SK-N-SH (cell line): ENCODE measurements around the gene RNF150. TPM values are rescaled to one million over a fixed set of nuclear protein-coding genes. Genes with fewer than 3 reads are reported as not detected.

Experiments
- CTCF ChIA-PET: fragments of 300-600, 350-600 bp; formaldehyde crosslinking; extraction: SDS; loops from one replicate; lab custom pipeline; 2021; lab: Yijun Ruan, JAX
- POLR2A ChIA-PET: fragments of 350-600 bp; sonication (Branson Sonifier 250); formaldehyde crosslinking; extraction: SDS; loops from one replicate; lab custom pipeline; 2020; ENCODE audit warnings: antibody characterized with exemption, inconsistent platforms; lab: Yijun Ruan, JAX
- DNase-seq: peaks from one replicate; pipeline ENCODE4 v3.0.0; 2012
- H2AFZ ChIP-seq: fragments of 200-600 bp; sonication (generic); 2 replicates; pipeline ENCODE4 v1.8.1; 2016; ENCODE audit warnings: antibody characterized with exemption, mild to moderate bottlenecking, low read depth
- H3F3A ChIP-seq: fragments of 200-600 bp; sonication (generic); replicated peaks from 2 replicates; pipeline ENCODE3; 2016; ENCODE audit warnings: antibody characterized with exemption, mild to moderate bottlenecking; ENCODE audit not compliant: insufficient read depth
- H3K27ac ChIP-seq, 2 experiments: fragments of 200-500 bp in 1 of 2; fragments of 200-600 bp in 1 of 2; sonication (Bioruptor generic) in 1 of 2; sonication (generic), shearing (Covaris generic) in 1 of 2; 2 replicates each; pipeline versions ENCODE4 v1.5.1 to v1.6.1; 2014 to 2016; ENCODE audit warnings: low read depth in 2 of 2, inconsistent platforms in 1 of 2, low read length in 1 of 2, mild to moderate bottlenecking in 1 of 2, mixed read lengths in 1 of 2
- H3K27me3 ChIP-seq: fragments of 200-600 bp; sonication (generic), shearing (Covaris generic); 2 replicates; pipeline ENCODE4 v1.6.1; 2016; ENCODE audit warnings: mixed run types; ENCODE audit not compliant: insufficient read depth
- H3K36me3 ChIP-seq, 2 experiments: fragments of 200-500 bp in 1 of 2; fragments of 200-600 bp in 1 of 2; sonication (Bioruptor generic) in 1 of 2; sonication (generic) in 1 of 2; replicated peaks in 1 of 2; 2 replicates each; pipeline versions ENCODE3 to v1.5.1; 2014 to 2016; ENCODE audit warnings: low read length in 1 of 2, mild to moderate bottlenecking in 1 of 2; ENCODE audit not compliant: insufficient read depth in 2 of 2, control insufficient read depth in 1 of 2
- H3K4me1 ChIP-seq, 2 experiments: fragments of 200-500 bp in 1 of 2; fragments of 200-600 bp in 1 of 2; sonication (Bioruptor generic) in 1 of 2; sonication (generic), shearing (Covaris generic) in 1 of 2; 2 replicates each; pipeline versions ENCODE4 v1.5.1 to v1.6.1; 2014 to 2016; ENCODE audit warnings: low read depth in 1 of 2, low read length in 1 of 2, mixed run types in 1 of 2; ENCODE audit not compliant: insufficient read depth in 2 of 2, control insufficient read depth in 1 of 2
- H3K4me2 ChIP-seq: fragments of 200-600 bp; sonication (generic), shearing (Covaris generic); 2 replicates; pipeline ENCODE4 v1.6.1; 2017; ENCODE audit warnings: mixed run types
- H3K4me3 ChIP-seq, 2 experiments: fragments of 200-500 bp in 1 of 2; fragments of 200-600 bp in 1 of 2; sonication (Bioruptor generic) in 1 of 2; sonication (generic), shearing (Covaris generic) in 1 of 2; 2 replicates each; pipeline versions ENCODE4 v1.5.1 to v1.8.1; 2014 to 2016; ENCODE audit warnings: low read depth in 2 of 2, inconsistent platforms in 1 of 2, low read length in 1 of 2, mild to moderate bottlenecking in 1 of 2, mixed read lengths in 1 of 2, moderate library complexity in 1 of 2
- H3K79me2 ChIP-seq: fragments of 200-600 bp; sonication (generic); 2 replicates; pipeline ENCODE4 v1.8.1; 2017; ENCODE audit warnings: mild to moderate bottlenecking; ENCODE audit not compliant: insufficient read depth
- H3K9ac ChIP-seq: fragments of 200-600 bp; sonication (generic); 2 replicates; pipeline ENCODE4 v1.6.1; 2017; ENCODE audit warnings: mixed run types
- H3K9me2 ChIP-seq: fragments of 200-600 bp; sonication (generic); 2 replicates; pipeline ENCODE4 v1.6.1; 2017; ENCODE audit warnings: mixed run types
- H3K9me3 ChIP-seq: fragments of 200-600 bp; sonication (generic); 2 replicates; pipeline ENCODE4 v1.6.1; 2017; ENCODE audit warnings: mixed run types, mild to moderate bottlenecking, moderate library complexity
- H4K20me1 ChIP-seq: fragments of 200-600 bp; sonication (generic); 2 replicates; pipeline ENCODE4 v1.6.1; 2017; ENCODE audit warnings: mild to moderate bottlenecking, mixed run types; ENCODE audit not compliant: insufficient read depth
- EP300 ChIP-seq, 2 experiments: IDR thresholded peaks; 2 replicates each; pipeline versions ENCODE4 v1.4.0 to v1.6.1; 2012; ENCODE audit warnings: borderline replicate concordance in 1 of 2, low read depth in 1 of 2, low read length in 1 of 2
- EZH2phosphoT487 ChIP-seq: fragments of 200-600 bp; sonication (generic); IDR thresholded peaks from 2 replicates; pipeline ENCODE4 v1.6.1; 2017; ENCODE audit warnings: low read depth, mixed run types, mild to moderate bottlenecking, antibody characterized with exemption, moderate library complexity, borderline replicate concordance
- FOSL2 ChIP-seq: IDR thresholded peaks from 2 replicates; pipeline ENCODE4 v1.4.0; 2012; ENCODE audit warnings: low read depth, mild to moderate bottlenecking, moderate library complexity, borderline replicate concordance
- FOXM1 ChIP-seq: IDR thresholded peaks from 2 replicates; pipeline ENCODE4 v1.4.0; 2012; ENCODE audit warnings: low read depth, mild to moderate bottlenecking
- GATA2 ChIP-seq: sonication (generic); formaldehyde crosslinking; IDR thresholded peaks from 2 replicates; pipeline ENCODE4 v1.5.0; 2020; ENCODE audit warnings: mild to moderate bottlenecking, missing genetic modification reagents
- JUND ChIP-seq: IDR thresholded peaks from 2 replicates; pipeline ENCODE4 v1.4.0; 2012
- NFIC ChIP-seq: IDR thresholded peaks from 2 replicates; pipeline ENCODE4 v1.4.0; 2012; ENCODE audit warnings: borderline replicate concordance
- RAD21 ChIP-seq: IDR thresholded peaks from 2 replicates; pipeline ENCODE4 v1.6.1; 2012; ENCODE audit warnings: mild to moderate bottlenecking, low read length
- RCOR1 ChIP-seq: fragments of 150-350 bp; IDR thresholded peaks from 2 replicates; pipeline ENCODE4 v1.6.1; 2017; ENCODE audit warnings: antibody characterized with exemption, low read length
- RXRA ChIP-seq: IDR thresholded peaks from 2 replicates; pipeline ENCODE4 v1.4.0; 2012; ENCODE audit warnings: low read depth, mild to moderate bottlenecking, borderline replicate concordance
- SIN3A ChIP-seq: IDR thresholded peaks from 2 replicates; pipeline ENCODE4 v1.6.1; 2012; ENCODE audit warnings: low read depth, mild to moderate bottlenecking, low read length, moderate library complexity, borderline replicate concordance
- SMC3 ChIP-seq: IDR thresholded peaks from 2 replicates; pipeline ENCODE4 v1.6.1; 2012; ENCODE audit warnings: low read depth, low read length, improper control_type of control experiment
- YY1 ChIP-seq: IDR thresholded peaks from 2 replicates; pipeline ENCODE4 v1.4.0; 2012; ENCODE audit warnings: low read depth, mild to moderate bottlenecking
- WGBS: methylation state at CpG from one replicate; pipeline ENCODE4 v1.1.6; 2017; ENCODE audit warnings: low lambda C conversion rate; 5-methylcytosine and 5-hydroxymethylcytosine counted together
- polyA plus RNA-seq, 3 experiments: library from polyadenylated mRNA; depleted of rRNA; stranded (reverse); fragments of >200 nt; gene quantifications; 2 replicates each; pipeline ENCODE4 v1.2.3, GENCODE V29; 2012
- TF ChIP-seq, protein P1 (sequence below): IDR thresholded peaks from 2 replicates; pipeline ENCODE4; 2012
- TF ChIP-seq, protein P2 (sequence below): IDR thresholded peaks from 2 replicates; pipeline ENCODE4 v1.4.0; 2012; ENCODE audit warnings: low read depth, borderline replicate concordance
- TF ChIP-seq, protein P3 (sequence below): fragments of 150-350 bp; IDR thresholded peaks from 2 replicates; pipeline ENCODE4 v1.6.1; 2017; ENCODE audit warnings: antibody characterized with exemption, low read length, low read depth, borderline replicate concordance
- TF ChIP-seq, protein P4 (sequence below): fragments of 200-600 bp; sonication (generic); IDR thresholded peaks from 2 replicates; pipeline ENCODE4 v1.6.1; 2017; ENCODE audit warnings: antibody characterized with exemption, mild to moderate bottlenecking, moderate library complexity
- TF ChIP-seq, protein P5 (sequence below): fragments of 150-350 bp; IDR thresholded peaks from 2 replicates; pipeline ENCODE4 v1.6.1; 2016; ENCODE audit warnings: mild to moderate bottlenecking, low read depth, low read length
- TF ChIP-seq, protein P6 (sequence below): IDR thresholded peaks from 2 replicates; pipeline ENCODE4 v1.4.0; 2012; ENCODE audit warnings: low read depth, borderline replicate concordance

Gene RNF150
- polyA plus RNA-seq, 1 of the 3 experiments (the other 2 are of a cell fraction): 5.8 TPM

DNA sequence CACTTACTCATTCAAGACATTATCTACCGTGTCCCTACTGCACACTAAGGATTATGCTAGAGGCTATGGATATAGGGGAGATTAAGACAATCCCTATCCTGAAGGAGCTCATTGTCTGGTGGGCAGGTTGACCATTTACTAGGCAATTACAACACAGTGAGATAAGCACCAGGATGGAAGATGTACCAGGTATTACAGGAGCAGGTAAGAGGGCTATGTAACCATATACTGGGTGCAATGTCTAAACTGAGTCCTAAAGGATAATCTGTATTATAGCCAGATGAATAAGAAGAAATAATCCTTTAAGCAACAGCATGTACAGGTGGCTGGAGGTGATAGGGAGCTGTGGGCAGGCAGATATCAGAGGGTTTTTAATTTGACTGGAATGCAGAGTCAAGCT, 263.8 kb downstream of the RNF150 start:
- WGBS: 88% methylated on average over 1 of the region's 1 CpG
- no peaks in the 10 kb centered on the region for H3K27me3 ChIP-seq
- H3K9me3 ChIP-seq: no peaks in the 10 kb centered on the region
- no peaks in the 10 kb centered on the region for H3F3A ChIP-seq
- H3K4me2 ChIP-seq: no peak overlapping the region
- CTCF ChIA-PET: interaction anchor here (1.2 to 8.7 kb wide), 4 partner anchors 8 to 263 kb away, joined by 3 to 88 read pairs (median 4); partner anchors contain the start of gene RNF150
- H3K9ac ChIP-seq: no peak overlapping the region
- no peaks in the 10 kb centered on the region for H4K20me1 ChIP-seq
- peaks cover 0 to 17% of the 10 kb centered on the region in 2 experiments; a peak in 3 of 4 replicates for H3K4me1 ChIP-seq
- H2AFZ ChIP-seq: no peak overlapping the region
- H3K4me3 ChIP-seq: no peak overlapping the region
- peaks cover 1% of the 10 kb centered on the region; the same call in 1 of the 2 replicates for H3K79me2 ChIP-seq
- H3K36me3 ChIP-seq: peaks cover 6 to 34% of the 10 kb centered on the region in 2 experiments
- H3K9me2 ChIP-seq: no peaks in the 10 kb centered on the region
- POLR2A ChIA-PET: interaction anchor here (0.7 kb wide), 1 partner anchor 264 kb away, joined by 3 read pairs; the partner anchor contains the start of gene RNF150
- no peak overlapping the region for H3K27ac ChIP-seq
- DNase-seq: no peak
- no peak for TF ChIP-seq RCOR1
- TF ChIP-seq, protein P1, sequence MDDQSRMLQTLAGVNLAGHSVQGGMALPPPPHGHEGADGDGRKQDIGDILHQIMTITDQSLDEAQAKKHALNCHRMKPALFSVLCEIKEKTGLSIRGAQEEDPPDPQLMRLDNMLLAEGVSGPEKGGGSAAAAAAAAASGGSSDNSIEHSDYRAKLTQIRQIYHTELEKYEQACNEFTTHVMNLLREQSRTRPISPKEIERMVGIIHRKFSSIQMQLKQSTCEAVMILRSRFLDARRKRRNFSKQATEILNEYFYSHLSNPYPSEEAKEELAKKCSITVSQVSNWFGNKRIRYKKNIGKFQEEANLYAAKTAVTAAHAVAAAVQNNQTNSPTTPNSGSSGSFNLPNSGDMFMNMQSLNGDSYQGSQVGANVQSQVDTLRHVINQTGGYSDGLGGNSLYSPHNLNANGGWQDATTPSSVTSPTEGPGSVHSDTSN: no peak
- TF ChIP-seq RAD21: no peak
- TF ChIP-seq SIN3A: no peak
- TF ChIP-seq, protein P2, sequence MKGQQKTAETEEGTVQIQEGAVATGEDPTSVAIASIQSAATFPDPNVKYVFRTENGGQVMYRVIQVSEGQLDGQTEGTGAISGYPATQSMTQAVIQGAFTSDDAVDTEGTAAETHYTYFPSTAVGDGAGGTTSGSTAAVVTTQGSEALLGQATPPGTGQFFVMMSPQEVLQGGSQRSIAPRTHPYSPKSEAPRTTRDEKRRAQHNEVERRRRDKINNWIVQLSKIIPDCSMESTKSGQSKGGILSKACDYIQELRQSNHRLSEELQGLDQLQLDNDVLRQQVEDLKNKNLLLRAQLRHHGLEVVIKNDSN: no peak
- no peak for TF ChIP-seq FOXM1
- TF ChIP-seq FOSL2: no peak
- TF ChIP-seq RXRA: no peak
- TF ChIP-seq EP300 (IDR thresholded peaks at IDR 0.05; ENCODE audit: borderline replicate concordance in 1 of 2, low read depth in 1 of 2, low read length in 1 of 2): no peak
- TF ChIP-seq, protein P3, sequence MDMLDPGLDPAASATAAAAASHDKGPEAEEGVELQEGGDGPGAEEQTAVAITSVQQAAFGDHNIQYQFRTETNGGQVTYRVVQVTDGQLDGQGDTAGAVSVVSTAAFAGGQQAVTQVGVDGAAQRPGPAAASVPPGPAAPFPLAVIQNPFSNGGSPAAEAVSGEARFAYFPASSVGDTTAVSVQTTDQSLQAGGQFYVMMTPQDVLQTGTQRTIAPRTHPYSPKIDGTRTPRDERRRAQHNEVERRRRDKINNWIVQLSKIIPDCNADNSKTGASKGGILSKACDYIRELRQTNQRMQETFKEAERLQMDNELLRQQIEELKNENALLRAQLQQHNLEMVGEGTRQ: no peak
- no peak for TF ChIP-seq YY1
- TF ChIP-seq EZH2phosphoT487: no peak
- TF ChIP-seq, protein P4, sequence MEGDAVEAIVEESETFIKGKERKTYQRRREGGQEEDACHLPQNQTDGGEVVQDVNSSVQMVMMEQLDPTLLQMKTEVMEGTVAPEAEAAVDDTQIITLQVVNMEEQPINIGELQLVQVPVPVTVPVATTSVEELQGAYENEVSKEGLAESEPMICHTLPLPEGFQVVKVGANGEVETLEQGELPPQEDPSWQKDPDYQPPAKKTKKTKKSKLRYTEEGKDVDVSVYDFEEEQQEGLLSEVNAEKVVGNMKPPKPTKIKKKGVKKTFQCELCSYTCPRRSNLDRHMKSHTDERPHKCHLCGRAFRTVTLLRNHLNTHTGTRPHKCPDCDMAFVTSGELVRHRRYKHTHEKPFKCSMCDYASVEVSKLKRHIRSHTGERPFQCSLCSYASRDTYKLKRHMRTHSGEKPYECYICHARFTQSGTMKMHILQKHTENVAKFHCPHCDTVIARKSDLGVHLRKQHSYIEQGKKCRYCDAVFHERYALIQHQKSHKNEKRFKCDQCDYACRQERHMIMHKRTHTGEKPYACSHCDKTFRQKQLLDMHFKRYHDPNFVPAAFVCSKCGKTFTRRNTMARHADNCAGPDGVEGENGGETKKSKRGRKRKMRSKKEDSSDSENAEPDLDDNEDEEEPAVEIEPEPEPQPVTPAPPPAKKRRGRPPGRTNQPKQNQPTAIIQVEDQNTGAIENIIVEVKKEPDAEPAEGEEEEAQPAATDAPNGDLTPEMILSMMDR: no peak
- TF ChIP-seq, protein P5, sequence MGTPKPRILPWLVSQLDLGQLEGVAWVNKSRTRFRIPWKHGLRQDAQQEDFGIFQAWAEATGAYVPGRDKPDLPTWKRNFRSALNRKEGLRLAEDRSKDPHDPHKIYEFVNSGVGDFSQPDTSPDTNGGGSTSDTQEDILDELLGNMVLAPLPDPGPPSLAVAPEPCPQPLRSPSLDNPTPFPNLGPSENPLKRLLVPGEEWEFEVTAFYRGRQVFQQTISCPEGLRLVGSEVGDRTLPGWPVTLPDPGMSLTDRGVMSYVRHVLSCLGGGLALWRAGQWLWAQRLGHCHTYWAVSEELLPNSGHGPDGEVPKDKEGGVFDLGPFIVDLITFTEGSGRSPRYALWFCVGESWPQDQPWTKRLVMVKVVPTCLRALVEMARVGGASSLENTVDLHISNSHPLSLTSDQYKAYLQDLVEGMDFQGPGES: no peak
- no peak for TF ChIP-seq NFIC
- no peak for TF ChIP-seq GATA2 (CRISPR knock-in tag)
- no peak for TF ChIP-seq SMC3
- TF ChIP-seq JUND: no peak
- TF ChIP-seq, protein P6, sequence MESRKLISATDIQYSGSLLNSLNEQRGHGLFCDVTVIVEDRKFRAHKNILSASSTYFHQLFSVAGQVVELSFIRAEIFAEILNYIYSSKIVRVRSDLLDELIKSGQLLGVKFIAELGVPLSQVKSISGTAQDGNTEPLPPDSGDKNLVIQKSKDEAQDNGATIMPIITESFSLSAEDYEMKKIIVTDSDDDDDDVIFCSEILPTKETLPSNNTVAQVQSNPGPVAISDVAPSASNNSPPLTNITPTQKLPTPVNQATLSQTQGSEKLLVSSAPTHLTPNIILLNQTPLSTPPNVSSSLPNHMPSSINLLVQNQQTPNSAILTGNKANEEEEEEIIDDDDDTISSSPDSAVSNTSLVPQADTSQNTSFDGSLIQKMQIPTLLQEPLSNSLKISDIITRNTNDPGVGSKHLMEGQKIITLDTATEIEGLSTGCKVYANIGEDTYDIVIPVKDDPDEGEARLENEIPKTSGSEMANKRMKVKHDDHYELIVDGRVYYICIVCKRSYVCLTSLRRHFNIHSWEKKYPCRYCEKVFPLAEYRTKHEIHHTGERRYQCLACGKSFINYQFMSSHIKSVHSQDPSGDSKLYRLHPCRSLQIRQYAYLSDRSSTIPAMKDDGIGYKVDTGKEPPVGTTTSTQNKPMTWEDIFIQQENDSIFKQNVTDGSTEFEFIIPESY: no peak
- TF ChIP-seq, all 33 proteins: peak for 0
